ENCODE data around the gene C1orf198.

The C1orf198 gene

GRCh38 chr1:230898144-230898543 lies 29.8 kb upstream of the C1orf198 start:
- H2AFZ ChIP-seq (ENCODE audit: low read length), result no peak overlapping the region
- H3K4me1 ChIP-seq (ENCODE audit: insufficient read depth, low read length, poor library complexity, severe bottlenecking), result no peaks in the 10 kb centered on the region
- H3K9me3 ChIP-seq (ENCODE audit: insufficient read depth, low read depth, low read length), result no peaks in the 10 kb centered on the region
- H3F3A ChIP-seq (ENCODE audit: low read depth), result no peaks in the 10 kb centered on the region
- no peaks in the 10 kb centered on the region for H3K27me3 ChIP-seq (ENCODE audit: insufficient read depth, low read length, poor library complexity, severe bottlenecking)
- H3K36me3 ChIP-seq (ENCODE audit: insufficient read depth, low read length), result no peaks in the 10 kb centered on the region
- no peak overlapping the region for H3K9ac ChIP-seq (ENCODE audit: low read depth, low read length, poor library complexity, severe bottlenecking)
- no peaks in the 10 kb centered on the region for H3K79me2 ChIP-seq (ENCODE audit: insufficient read depth, low read length)
- TF ChIP-seq EZH2phosphoT487 (IDR thresholded peaks at IDR 0.05; ENCODE audit: borderline replicate concordance), result no peak
- TF ChIP-seq, protein P1, sequence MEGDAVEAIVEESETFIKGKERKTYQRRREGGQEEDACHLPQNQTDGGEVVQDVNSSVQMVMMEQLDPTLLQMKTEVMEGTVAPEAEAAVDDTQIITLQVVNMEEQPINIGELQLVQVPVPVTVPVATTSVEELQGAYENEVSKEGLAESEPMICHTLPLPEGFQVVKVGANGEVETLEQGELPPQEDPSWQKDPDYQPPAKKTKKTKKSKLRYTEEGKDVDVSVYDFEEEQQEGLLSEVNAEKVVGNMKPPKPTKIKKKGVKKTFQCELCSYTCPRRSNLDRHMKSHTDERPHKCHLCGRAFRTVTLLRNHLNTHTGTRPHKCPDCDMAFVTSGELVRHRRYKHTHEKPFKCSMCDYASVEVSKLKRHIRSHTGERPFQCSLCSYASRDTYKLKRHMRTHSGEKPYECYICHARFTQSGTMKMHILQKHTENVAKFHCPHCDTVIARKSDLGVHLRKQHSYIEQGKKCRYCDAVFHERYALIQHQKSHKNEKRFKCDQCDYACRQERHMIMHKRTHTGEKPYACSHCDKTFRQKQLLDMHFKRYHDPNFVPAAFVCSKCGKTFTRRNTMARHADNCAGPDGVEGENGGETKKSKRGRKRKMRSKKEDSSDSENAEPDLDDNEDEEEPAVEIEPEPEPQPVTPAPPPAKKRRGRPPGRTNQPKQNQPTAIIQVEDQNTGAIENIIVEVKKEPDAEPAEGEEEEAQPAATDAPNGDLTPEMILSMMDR (conservative IDR thresholded peaks at IDR 0.05; ENCODE audit: low read length), result no peak
- no peaks in the 10 kb centered on the region for H3K9me2 ChIP-seq (replicated peaks; ENCODE audit: low read depth, low read length)
- no peak overlapping the region for H3K4me3 ChIP-seq (ENCODE audit: low read length, poor library complexity, severe bottlenecking)
- H4K20me1 ChIP-seq (ENCODE audit: insufficient read depth, low read length, poor library complexity, severe bottlenecking), result no peaks in the 10 kb centered on the region
- no peak overlapping the region for H3K4me2 ChIP-seq (ENCODE audit: low read depth, low read length, poor library complexity, severe bottlenecking)

GRCh38 chr1:230896779-230897178 lies 28.5 kb upstream of the C1orf198 start:
- H3K27me3 ChIP-seq (ENCODE audit: insufficient read depth, low read length, poor library complexity, severe bottlenecking), result no peaks in the 10 kb centered on the region
- H2AFZ ChIP-seq (ENCODE audit: low read length), result no peak overlapping the region
- H4K20me1 ChIP-seq (ENCODE audit: insufficient read depth, low read length, poor library complexity, severe bottlenecking), result no peaks in the 10 kb centered on the region
- no peak overlapping the region for H3K4me2 ChIP-seq (ENCODE audit: low read depth, low read length, poor library complexity, severe bottlenecking)
- no peaks in the 10 kb centered on the region for H3K36me3 ChIP-seq (ENCODE audit: insufficient read depth, low read length)
- no peak overlapping the region for H3K9ac ChIP-seq (ENCODE audit: low read depth, low read length, poor library complexity, severe bottlenecking)
- H3K4me3 ChIP-seq (ENCODE audit: low read length, poor library complexity, severe bottlenecking), result no peak overlapping the region
- H3F3A ChIP-seq (ENCODE audit: low read depth), result no peaks in the 10 kb centered on the region
- H3K79me2 ChIP-seq (ENCODE audit: insufficient read depth, low read length), result no peaks in the 10 kb centered on the region
- no peaks in the 10 kb centered on the region for H3K4me1 ChIP-seq (ENCODE audit: insufficient read depth, low read length, poor library complexity, severe bottlenecking)
- TF ChIP-seq, protein P1 (conservative IDR thresholded peaks at IDR 0.05; ENCODE audit: low read length), result no peak
- TF ChIP-seq EZH2phosphoT487 (IDR thresholded peaks at IDR 0.05; ENCODE audit: borderline replicate concordance), result no peak
- no peaks in the 10 kb centered on the region for H3K9me2 ChIP-seq (replicated peaks; ENCODE audit: low read depth, low read length)
- no peaks in the 10 kb centered on the region for H3K9me3 ChIP-seq (ENCODE audit: insufficient read depth, low read depth, low read length)

DNA sequence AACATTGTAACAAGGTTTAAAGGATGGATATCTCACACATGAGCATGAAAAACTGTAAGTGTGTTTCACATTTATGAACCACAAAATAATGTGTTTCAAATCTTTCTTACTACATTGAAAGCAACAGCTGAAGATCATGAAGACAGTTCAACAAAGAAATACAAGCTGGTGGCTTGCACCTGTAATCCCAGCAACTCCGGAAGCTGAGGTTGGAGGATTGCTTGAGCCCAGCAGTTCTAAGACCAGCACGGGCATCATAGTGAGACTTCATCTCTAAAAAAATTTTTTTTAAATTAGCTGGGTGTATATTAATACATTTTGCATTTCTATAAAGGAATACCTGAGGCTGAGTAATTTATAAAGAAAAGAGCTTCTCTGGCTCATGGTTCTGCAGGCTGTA lies 27.1 kb upstream of the C1orf198 start:
- Histone ChIP-seq H3K27me3 (ENCODE audit: insufficient read depth, low read length, poor library complexity, severe bottlenecking) (no peaks in the 10 kb centered on the region), H3K36me3 (ENCODE audit: insufficient read depth, low read length) (no peaks in the 10 kb centered on the region)
- TF ChIP-seq EZH2phosphoT487 (IDR thresholded peaks at IDR 0.05; ENCODE audit: borderline replicate concordance), result no peak
- TF ChIP-seq, protein P1 (conservative IDR thresholded peaks at IDR 0.05; ENCODE audit: low read length), result no peak

More for the DNA sequence above, 27.1 kb upstream of the C1orf198 start:
- Histone ChIP-seq H3F3A (ENCODE audit: low read depth) (no peaks in the 10 kb centered on the region), H3K9me2 (replicated peaks; ENCODE audit: low read depth, low read length) (no peaks in the 10 kb centered on the region), H3K9ac (ENCODE audit: low read depth, low read length, poor library complexity, severe bottlenecking) (no peak overlapping the region), H3K4me1 (ENCODE audit: insufficient read depth, low read length, poor library complexity, severe bottlenecking) (no peaks in the 10 kb centered on the region), H4K20me1 (ENCODE audit: insufficient read depth, low read length, poor library complexity, severe bottlenecking) (no peaks in the 10 kb centered on the region), H2AFZ (ENCODE audit: low read length) (no peak overlapping the region), H3K79me2 (ENCODE audit: insufficient read depth, low read length) (no peaks in the 10 kb centered on the region), H3K4me3 (ENCODE audit: low read length, poor library complexity, severe bottlenecking) (no peak overlapping the region), H3K9me3 (ENCODE audit: insufficient read depth, low read depth, low read length) (no peaks in the 10 kb centered on the region), H3K4me2 (ENCODE audit: low read depth, low read length, poor library complexity, severe bottlenecking) (no peak overlapping the region)

All from Loucy (cell line).